Erythroblast (primary cell): ENCODE results near the gene PDLIM4.

Experiments used
- GATA1 ChIP-seq: IDR thresholded peaks from 2 replicates; pipeline ENCODE4 v1.6.1; 2011; ENCODE audit warnings: low read depth, mild to moderate bottlenecking, control low read depth, low read length, moderate library complexity
- POLR2A ChIP-seq: IDR thresholded peaks from 2 replicates; pipeline ENCODE4 v1.6.1; 2011; ENCODE audit warnings: mild to moderate bottlenecking, low read length

- TF ChIP-seq POLR2A (no peak), GATA1 (no peak)
Observed at GRCh38 chr5:132225165-132226032, 32.1 kb upstream of the PDLIM4 start.
